Measurements from ENCODE around the gene USP25. TPM values are rescaled to one million over a fixed set of nuclear protein-coding genes. Genes with fewer than 3 reads are reported as not detected.

USP25 gene
- total RNA-seq, 1 experiment from 2014 or later, result 35.1 TPM

- no peak overlapping the region for H4K91ac ChIP-seq (ENCODE audit: insufficient read length, low read depth, low read length)
- H3K9me3 Mint-ChIP-seq, result no peaks in the 10 kb centered on the region
- no peaks in the 10 kb centered on the region for H3K4me1 ChIP-seq (ENCODE audit: insufficient read depth, low read length)
- no peak overlapping the region for H2BK15ac ChIP-seq (ENCODE audit: low read depth, low read length)
- H3K36me3 Mint-ChIP-seq (ENCODE audit: insufficient read depth in 1 of 3, low read depth in 3 of 3), result peaks cover 7 to 27% (median 10%) of the 10 kb centered on the region in 3 experiments; a peak in 6 of 7 replicates
- H2AFZ ChIP-seq (ENCODE audit: low read length), result no peak overlapping the region
- H4K5ac ChIP-seq (ENCODE audit: insufficient read length, low read depth, low read length), result no peak overlapping the region
- no peak overlapping the region for H3K56ac ChIP-seq (ENCODE audit: insufficient read length, low read depth, low read length)
- no peak overlapping the region for H2BK5ac ChIP-seq (ENCODE audit: insufficient read length, low read length)
- no peak overlapping the region for H3K27ac ChIP-seq (ENCODE audit: insufficient read length, low read depth, low read length)
- no peak overlapping the region for H3K4me2 ChIP-seq (ENCODE audit: insufficient read depth, insufficient read length, low read length)
- no peak overlapping the region for H3T11ph ChIP-seq (ENCODE audit: low read length)
- H3K79me1 ChIP-seq (ENCODE audit: insufficient read depth, low read depth, low read length, poor library complexity, severe bottlenecking), result no peaks in the 10 kb centered on the region
- H3K4me1 Mint-ChIP-seq, result no peaks in the 10 kb centered on the region
- H3K27me3 ChIP-seq (ENCODE audit: insufficient read depth, low read length), result no peaks in the 10 kb centered on the region
- no peaks in the 10 kb centered on the region for H3K79me2 ChIP-seq (ENCODE audit: insufficient read depth, low read length)
- no peaks in the 10 kb centered on the region for H4K20me1 ChIP-seq (ENCODE audit: control insufficient read depth, insufficient read depth, insufficient read length)
- no peak overlapping the region for H3K27ac Mint-ChIP-seq
- no peak overlapping the region for H4K8ac ChIP-seq (replicated peaks; ENCODE audit: insufficient read length, low read depth, low read length)
- H3K18ac ChIP-seq (ENCODE audit: insufficient read length, low read depth, low read length), result no peak overlapping the region
- H3K9me3 ChIP-seq (ENCODE audit: control insufficient read depth, low read depth, low read length), result no peaks in the 10 kb centered on the region
- no peak overlapping the region for H2BK20ac ChIP-seq (ENCODE audit: low read depth, low read length, poor library complexity, severe bottlenecking)
- H3K27me3 Mint-ChIP-seq (ENCODE audit: low read depth), result no peaks in the 10 kb centered on the region
- no peak overlapping the region for H2AK5ac ChIP-seq (ENCODE audit: insufficient read length, low read length)
- H3K14ac ChIP-seq (ENCODE audit: insufficient read depth, low read length), result no peak overlapping the region
- no peak overlapping the region for H2BK120ac ChIP-seq (ENCODE audit: low read depth, low read length, poor library complexity, severe bottlenecking)
- H3K23me2 ChIP-seq (ENCODE audit: insufficient read length, low read depth, low read length, poor library complexity, severe bottlenecking), result no peaks in the 10 kb centered on the region
- TF ChIP-seq, protein P1, sequence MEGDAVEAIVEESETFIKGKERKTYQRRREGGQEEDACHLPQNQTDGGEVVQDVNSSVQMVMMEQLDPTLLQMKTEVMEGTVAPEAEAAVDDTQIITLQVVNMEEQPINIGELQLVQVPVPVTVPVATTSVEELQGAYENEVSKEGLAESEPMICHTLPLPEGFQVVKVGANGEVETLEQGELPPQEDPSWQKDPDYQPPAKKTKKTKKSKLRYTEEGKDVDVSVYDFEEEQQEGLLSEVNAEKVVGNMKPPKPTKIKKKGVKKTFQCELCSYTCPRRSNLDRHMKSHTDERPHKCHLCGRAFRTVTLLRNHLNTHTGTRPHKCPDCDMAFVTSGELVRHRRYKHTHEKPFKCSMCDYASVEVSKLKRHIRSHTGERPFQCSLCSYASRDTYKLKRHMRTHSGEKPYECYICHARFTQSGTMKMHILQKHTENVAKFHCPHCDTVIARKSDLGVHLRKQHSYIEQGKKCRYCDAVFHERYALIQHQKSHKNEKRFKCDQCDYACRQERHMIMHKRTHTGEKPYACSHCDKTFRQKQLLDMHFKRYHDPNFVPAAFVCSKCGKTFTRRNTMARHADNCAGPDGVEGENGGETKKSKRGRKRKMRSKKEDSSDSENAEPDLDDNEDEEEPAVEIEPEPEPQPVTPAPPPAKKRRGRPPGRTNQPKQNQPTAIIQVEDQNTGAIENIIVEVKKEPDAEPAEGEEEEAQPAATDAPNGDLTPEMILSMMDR (conservative IDR thresholded peaks at IDR 0.05), result no peak
- DNase-seq, result no peak
- H3K4me3 Mint-ChIP-seq, result no peak overlapping the region
- H2BK12ac ChIP-seq (ENCODE audit: insufficient read length, low read depth, low read length), result no peak overlapping the region
- no peak overlapping the region for H3K4ac ChIP-seq (ENCODE audit: low read depth, low read length)
- H3K9ac ChIP-seq (ENCODE audit: extremely low read depth, insufficient read length, low read length), result no peak overlapping the region
- no CpG with 5 or more reads among the region's 3 CpGs for WGBS (ENCODE audit: extremely low coverage, insufficient read length, low lambda C conversion rate)
- H3K23ac ChIP-seq (ENCODE audit: insufficient read length, low read depth, low read length), result no peak overlapping the region
Observed at GRCh38 chr21:15853126-15853525, 123.3 kb downstream of the USP25 start.
